Liver (tissue), 9 donors: Measurements from ENCODE around the gene ABCB1. TPM values are rescaled to one million over a fixed set of nuclear protein-coding genes. Genes with fewer than 3 reads are reported as not detected.

ENCODE experiments used
- DNase-seq: peaks from one replicate; pipeline ENCODE4 v3.0.0-alpha.2; 2017; ENCODE audit warnings: low spot score
- H3K27ac ChIP-seq, 2 donors: one replicate each; pipeline ENCODE4 v1.7.0; 2013; ENCODE audit warnings: inconsistent platforms in 2 of 2, low read length in 2 of 2, control low read depth in 1 of 2, low read depth in 1 of 2, mild to moderate bottlenecking in 1 of 2
- H3K27me3 ChIP-seq, 4 donors: one replicate each; pipeline versions ENCODE4 v1.6.1 to v1.7.0; 2013; ENCODE audit warnings: low read length in 3 of 4, inconsistent platforms in 1 of 4, mild to moderate bottlenecking in 1 of 4, moderate library complexity in 1 of 4; ENCODE audit not compliant: control insufficient read depth in 4 of 4, insufficient read depth in 4 of 4
- H3K36me3 ChIP-seq, 4 donors: one replicate each; pipeline versions ENCODE4 v1.6.1 to v1.7.0; 2013; ENCODE audit warnings: low read length in 3 of 4, mild to moderate bottlenecking in 3 of 4, low read depth in 1 of 4, moderate library complexity in 1 of 4; ENCODE audit not compliant: control insufficient read depth in 4 of 4, insufficient read depth in 3 of 4
- H3K4me1 ChIP-seq, 4 donors: one replicate each; pipeline versions ENCODE4 v1.6.1 to v1.7.0; 2013; ENCODE audit warnings: low read length in 3 of 4, mild to moderate bottlenecking in 3 of 4, moderate library complexity in 1 of 4; ENCODE audit not compliant: control insufficient read depth in 4 of 4, insufficient read depth in 4 of 4
- H3K4me3 ChIP-seq, 3 donors: one replicate each; pipeline versions ENCODE4 v1.6.1 to v1.7.0; 2013; ENCODE audit warnings: low read length in 3 of 3, control low read depth in 1 of 3, low read depth in 1 of 3, mild to moderate bottlenecking in 1 of 3
- H3K9ac ChIP-seq, 2 donors: one replicate each; pipeline ENCODE4 v1.7.0; 2013; ENCODE audit warnings: low read length in 2 of 2, mild to moderate bottlenecking in 2 of 2, moderate library complexity in 2 of 2, control low read depth in 1 of 2, low read depth in 1 of 2
- H3K9me3 ChIP-seq, 4 donors: one replicate each; pipeline versions ENCODE4 v1.6.1 to v1.7.0; 2013; ENCODE audit warnings: low read length in 3 of 4; ENCODE audit not compliant: control insufficient read depth in 4 of 4
- EGR1 ChIP-seq, 2 donors: IDR thresholded peaks; 2 replicates each; pipeline ENCODE4 v1.6.1; 2016 to 2018; ENCODE audit warnings: antibody characterized with exemption in 2 of 2, low read depth in 2 of 2
- FOXA1 ChIP-seq: IDR thresholded peaks from 2 replicates; pipeline ENCODE4 v1.6.1; 2016; ENCODE audit warnings: antibody characterized with exemption
- FOXA2 ChIP-seq: IDR thresholded peaks from 2 replicates; pipeline ENCODE4 v1.6.1; 2016; ENCODE audit warnings: antibody characterized with exemption
- GABPA ChIP-seq, 2 donors: IDR thresholded peaks in 1 of 2; conservative IDR thresholded peaks in 1 of 2; 2 replicates each; pipeline ENCODE4 v1.6.1; 2016; ENCODE audit warnings: antibody characterized with exemption in 2 of 2, mild to moderate bottlenecking in 1 of 2, moderate library complexity in 1 of 2
- HNF4A ChIP-seq, 2 donors: conservative IDR thresholded peaks; 2 replicates each; pipeline ENCODE4 v1.6.1; 2016; ENCODE audit warnings: antibody characterized with exemption in 2 of 2, mild to moderate bottlenecking in 2 of 2
- HNF4G ChIP-seq: IDR thresholded peaks from 2 replicates; pipeline ENCODE4 v1.6.1; 2016; ENCODE audit warnings: antibody characterized with exemption
- JUND ChIP-seq, 2 donors: IDR thresholded peaks; 2 replicates each; pipeline ENCODE4 v1.6.1; 2016; ENCODE audit warnings: antibody characterized with exemption in 2 of 2
- NR2F2 ChIP-seq: IDR thresholded peaks from 2 replicates; pipeline ENCODE4 v1.6.1; 2016; ENCODE audit warnings: antibody characterized with exemption
- RAD21 ChIP-seq, 2 donors: IDR thresholded peaks; 2 replicates each; pipeline ENCODE4 v1.6.1; 2016; ENCODE audit warnings: antibody characterized with exemption in 2 of 2, mild to moderate bottlenecking in 2 of 2
- RXRA ChIP-seq, 2 donors: IDR thresholded peaks; 2 replicates each; pipeline ENCODE4 v1.6.1; 2017 to 2018; ENCODE audit warnings: antibody characterized with exemption in 2 of 2, mild to moderate bottlenecking in 1 of 2
- SP1 ChIP-seq: IDR thresholded peaks from 2 replicates; pipeline ENCODE4 v1.6.1; 2018; ENCODE audit warnings: antibody characterized with exemption, mild to moderate bottlenecking
- TAF1 ChIP-seq: conservative IDR thresholded peaks from 2 replicates; pipeline ENCODE4 v1.6.1; 2016; ENCODE audit warnings: antibody characterized with exemption, mild to moderate bottlenecking
- YY1 ChIP-seq: IDR thresholded peaks from 2 replicates; pipeline ENCODE4 v1.6.1; 2016; ENCODE audit warnings: antibody characterized with exemption, mild to moderate bottlenecking
- polyA plus RNA-seq, 2 donors: library from polyadenylated mRNA; stranded (reverse) in 1 of 2; unstranded in 1 of 2; fragments of 200-250 nt in 1 of 2; fragments of >200 nt in 1 of 2; fragmentation: Nextera tagmentation in 1 of 2; extraction: Ambion mirVana in 1 of 2; gene quantifications; one replicate each; pipeline versions ENCODE4 v1.2.1 to v1.2.3, GENCODE V29; 2013 to 2015
- total RNA-seq, 2 donors: library from RNA; depleted of rRNA; stranded (reverse); fragments of >200 nt; gene quantifications; one replicate each; pipeline ENCODE4 v1.2.3, GENCODE V29; 2014
- TF ChIP-seq, protein P1 (sequence below): IDR thresholded peaks from 2 replicates; pipeline ENCODE4 v1.6.1; 2016; ENCODE audit warnings: antibody characterized with exemption
- TF ChIP-seq, protein P2 (sequence below): fragments of 150-350 bp; IDR thresholded peaks from 2 replicates; pipeline ENCODE4 v1.5.1; 2017; ENCODE audit warnings: improper control_type of control experiment, low read depth, low read length; ENCODE audit not compliant: missing input control
- TF ChIP-seq, protein P3 (sequence below): IDR thresholded peaks from 2 replicates; pipeline ENCODE4 v1.6.1; 2016; ENCODE audit warnings: antibody characterized with exemption
- TF ChIP-seq, protein P4 (sequence below): IDR thresholded peaks from 2 replicates; pipeline ENCODE4 v1.6.1; 2016; ENCODE audit warnings: antibody characterized with exemption
- TF ChIP-seq, protein P5 (sequence below): IDR thresholded peaks from 2 replicates; pipeline ENCODE4 v1.6.1; 2016; ENCODE audit warnings: antibody characterized with exemption, mild to moderate bottlenecking
- donor health status: healthy.
- donor health status: healthy.
- donor health status: healthy.
- donor health status: healthy.
- donor health status: healthy.

The ABCB1 gene
- total and polyA plus RNA-seq, 4 donors, result 11.9 to 53.2 (median 21.0) TPM

DNA sequence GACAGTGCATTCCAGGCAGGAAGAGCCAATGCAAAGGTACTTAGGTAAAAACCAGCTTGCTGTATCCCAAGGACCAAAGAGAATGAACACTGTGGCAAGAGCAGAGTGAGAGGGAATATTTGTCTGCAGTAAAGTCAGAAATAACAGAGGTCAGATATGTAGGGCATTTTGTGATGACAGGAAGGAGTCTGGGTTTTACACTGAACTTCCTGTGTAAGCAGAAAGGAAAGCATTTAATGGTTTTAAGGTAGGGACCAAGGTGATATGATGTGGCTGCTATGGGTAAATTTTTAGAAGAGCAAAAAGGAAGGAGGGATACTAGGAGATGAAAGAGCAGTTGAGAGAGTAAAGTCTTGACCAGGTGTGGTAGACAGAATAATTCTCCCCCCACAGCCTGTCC is 10.1 kb downstream of the ABCB1 start:
- no peak for TF ChIP-seq RAD21 (IDR thresholded peaks at IDR 0.05)
- no peak for TF ChIP-seq NR2F2
- TF ChIP-seq, protein P1, sequence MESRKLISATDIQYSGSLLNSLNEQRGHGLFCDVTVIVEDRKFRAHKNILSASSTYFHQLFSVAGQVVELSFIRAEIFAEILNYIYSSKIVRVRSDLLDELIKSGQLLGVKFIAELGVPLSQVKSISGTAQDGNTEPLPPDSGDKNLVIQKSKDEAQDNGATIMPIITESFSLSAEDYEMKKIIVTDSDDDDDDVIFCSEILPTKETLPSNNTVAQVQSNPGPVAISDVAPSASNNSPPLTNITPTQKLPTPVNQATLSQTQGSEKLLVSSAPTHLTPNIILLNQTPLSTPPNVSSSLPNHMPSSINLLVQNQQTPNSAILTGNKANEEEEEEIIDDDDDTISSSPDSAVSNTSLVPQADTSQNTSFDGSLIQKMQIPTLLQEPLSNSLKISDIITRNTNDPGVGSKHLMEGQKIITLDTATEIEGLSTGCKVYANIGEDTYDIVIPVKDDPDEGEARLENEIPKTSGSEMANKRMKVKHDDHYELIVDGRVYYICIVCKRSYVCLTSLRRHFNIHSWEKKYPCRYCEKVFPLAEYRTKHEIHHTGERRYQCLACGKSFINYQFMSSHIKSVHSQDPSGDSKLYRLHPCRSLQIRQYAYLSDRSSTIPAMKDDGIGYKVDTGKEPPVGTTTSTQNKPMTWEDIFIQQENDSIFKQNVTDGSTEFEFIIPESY, result no peak
- TF ChIP-seq, protein P2, sequence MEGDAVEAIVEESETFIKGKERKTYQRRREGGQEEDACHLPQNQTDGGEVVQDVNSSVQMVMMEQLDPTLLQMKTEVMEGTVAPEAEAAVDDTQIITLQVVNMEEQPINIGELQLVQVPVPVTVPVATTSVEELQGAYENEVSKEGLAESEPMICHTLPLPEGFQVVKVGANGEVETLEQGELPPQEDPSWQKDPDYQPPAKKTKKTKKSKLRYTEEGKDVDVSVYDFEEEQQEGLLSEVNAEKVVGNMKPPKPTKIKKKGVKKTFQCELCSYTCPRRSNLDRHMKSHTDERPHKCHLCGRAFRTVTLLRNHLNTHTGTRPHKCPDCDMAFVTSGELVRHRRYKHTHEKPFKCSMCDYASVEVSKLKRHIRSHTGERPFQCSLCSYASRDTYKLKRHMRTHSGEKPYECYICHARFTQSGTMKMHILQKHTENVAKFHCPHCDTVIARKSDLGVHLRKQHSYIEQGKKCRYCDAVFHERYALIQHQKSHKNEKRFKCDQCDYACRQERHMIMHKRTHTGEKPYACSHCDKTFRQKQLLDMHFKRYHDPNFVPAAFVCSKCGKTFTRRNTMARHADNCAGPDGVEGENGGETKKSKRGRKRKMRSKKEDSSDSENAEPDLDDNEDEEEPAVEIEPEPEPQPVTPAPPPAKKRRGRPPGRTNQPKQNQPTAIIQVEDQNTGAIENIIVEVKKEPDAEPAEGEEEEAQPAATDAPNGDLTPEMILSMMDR, result no peak
- no peak for TF ChIP-seq FOXA1
- TF ChIP-seq RXRA (IDR thresholded peaks at IDR 0.05), result no peak
- TF ChIP-seq FOXA2, result no peak
- no peak for TF ChIP-seq GABPA (IDR thresholded peaks at IDR 0.05 in 1 of 2, conservative IDR thresholded peaks at IDR 0.05 in 1 of 2)
- TF ChIP-seq, protein P3, sequence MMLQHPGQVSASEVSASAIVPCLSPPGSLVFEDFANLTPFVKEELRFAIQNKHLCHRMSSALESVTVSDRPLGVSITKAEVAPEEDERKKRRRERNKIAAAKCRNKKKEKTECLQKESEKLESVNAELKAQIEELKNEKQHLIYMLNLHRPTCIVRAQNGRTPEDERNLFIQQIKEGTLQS, result no peak
- no peak for TF ChIP-seq EGR1 (IDR thresholded peaks at IDR 0.05; ENCODE audit: low read depth in 2 of 2)
- no peak for TF ChIP-seq SP1
- no peak for TF ChIP-seq JUND (IDR thresholded peaks at IDR 0.05)
- TF ChIP-seq, protein P4, sequence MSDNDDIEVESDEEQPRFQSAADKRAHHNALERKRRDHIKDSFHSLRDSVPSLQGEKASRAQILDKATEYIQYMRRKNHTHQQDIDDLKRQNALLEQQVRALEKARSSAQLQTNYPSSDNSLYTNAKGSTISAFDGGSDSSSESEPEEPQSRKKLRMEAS, result no peak
- no peak for TF ChIP-seq HNF4A (conservative IDR thresholded peaks at IDR 0.05)
- TF ChIP-seq, protein P5, sequence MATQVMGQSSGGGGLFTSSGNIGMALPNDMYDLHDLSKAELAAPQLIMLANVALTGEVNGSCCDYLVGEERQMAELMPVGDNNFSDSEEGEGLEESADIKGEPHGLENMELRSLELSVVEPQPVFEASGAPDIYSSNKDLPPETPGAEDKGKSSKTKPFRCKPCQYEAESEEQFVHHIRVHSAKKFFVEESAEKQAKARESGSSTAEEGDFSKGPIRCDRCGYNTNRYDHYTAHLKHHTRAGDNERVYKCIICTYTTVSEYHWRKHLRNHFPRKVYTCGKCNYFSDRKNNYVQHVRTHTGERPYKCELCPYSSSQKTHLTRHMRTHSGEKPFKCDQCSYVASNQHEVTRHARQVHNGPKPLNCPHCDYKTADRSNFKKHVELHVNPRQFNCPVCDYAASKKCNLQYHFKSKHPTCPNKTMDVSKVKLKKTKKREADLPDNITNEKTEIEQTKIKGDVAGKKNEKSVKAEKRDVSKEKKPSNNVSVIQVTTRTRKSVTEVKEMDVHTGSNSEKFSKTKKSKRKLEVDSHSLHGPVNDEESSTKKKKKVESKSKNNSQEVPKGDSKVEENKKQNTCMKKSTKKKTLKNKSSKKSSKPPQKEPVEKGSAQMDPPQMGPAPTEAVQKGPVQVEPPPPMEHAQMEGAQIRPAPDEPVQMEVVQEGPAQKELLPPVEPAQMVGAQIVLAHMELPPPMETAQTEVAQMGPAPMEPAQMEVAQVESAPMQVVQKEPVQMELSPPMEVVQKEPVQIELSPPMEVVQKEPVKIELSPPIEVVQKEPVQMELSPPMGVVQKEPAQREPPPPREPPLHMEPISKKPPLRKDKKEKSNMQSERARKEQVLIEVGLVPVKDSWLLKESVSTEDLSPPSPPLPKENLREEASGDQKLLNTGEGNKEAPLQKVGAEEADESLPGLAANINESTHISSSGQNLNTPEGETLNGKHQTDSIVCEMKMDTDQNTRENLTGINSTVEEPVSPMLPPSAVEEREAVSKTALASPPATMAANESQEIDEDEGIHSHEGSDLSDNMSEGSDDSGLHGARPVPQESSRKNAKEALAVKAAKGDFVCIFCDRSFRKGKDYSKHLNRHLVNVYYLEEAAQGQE, result no peak
- no peak for TF ChIP-seq HNF4G
- TF ChIP-seq YY1, result no peak
- TF ChIP-seq TAF1, result no peak
- peaks cover 0 to 2% (median 0%) of the 10 kb centered on the region in 4 donors for H3K4me1 ChIP-seq
- H3K4me3 ChIP-seq, result no peak overlapping the region
- H3K27ac ChIP-seq, result no peak overlapping the region
- peaks cover 0 to 10% (median under 1%) of the 10 kb centered on the region in 4 donors for H3K36me3 ChIP-seq
- DNase-seq, result no peak
- no peak overlapping the region for H3K9ac ChIP-seq
- no peaks in the 10 kb centered on the region for H3K27me3 ChIP-seq
- no peaks in the 10 kb centered on the region for H3K9me3 ChIP-seq
